IPS-15b (cell line): ENCODE results near the gene ZNG1A.
"Not testable (repeated sequence)": the region's sequence is repeated elsewhere in the genome, so short reads cannot be mapped to it uniquely, and the experiment has no call there.

ENCODE experiments used
- H3K27me3 ChIP-seq: one replicate; pipeline ENCODE4 v1.6.1; 2013; ENCODE audit warnings: low read length; ENCODE audit not compliant: control insufficient read depth, insufficient read depth
- H3K36me3 ChIP-seq: one replicate; pipeline ENCODE4 v1.6.1; 2013; ENCODE audit warnings: low read length; ENCODE audit not compliant: control insufficient read depth, insufficient read depth
- H3K4me1 ChIP-seq: one replicate; pipeline ENCODE4 v1.6.1; 2013; ENCODE audit warnings: mild to moderate bottlenecking, low read length; ENCODE audit not compliant: control insufficient read depth, insufficient read depth
- H3K4me3 ChIP-seq: one replicate; pipeline ENCODE4 v1.5.1; 2013; ENCODE audit warnings: low read depth, low read length
- H3K9ac ChIP-seq: one replicate; pipeline ENCODE4 v1.6.1; 2013; ENCODE audit warnings: low read depth, mild to moderate bottlenecking, low read length
- H3K9me3 ChIP-seq: one replicate; pipeline ENCODE4 v1.6.1; 2013; ENCODE audit warnings: mild to moderate bottlenecking, low read length; ENCODE audit not compliant: control insufficient read depth, insufficient read depth

ZNG1A gene

GRCh38 chr9:178970-179383, at the start of gene ZNG1A:
ZNG1A (minus strand) TSS chr9:179056; CDS start chr9:178969, 87 bp downstream.
- H3K4me3 ChIP-seq, result peak within 1 kb of the TSS; percentile 41
- not testable (repeated sequence) for H3K4me1 ChIP-seq, H3K36me3 ChIP-seq, H3K27me3 ChIP-seq, H3K9me3 ChIP-seq, H3K9ac ChIP-seq

DNA sequence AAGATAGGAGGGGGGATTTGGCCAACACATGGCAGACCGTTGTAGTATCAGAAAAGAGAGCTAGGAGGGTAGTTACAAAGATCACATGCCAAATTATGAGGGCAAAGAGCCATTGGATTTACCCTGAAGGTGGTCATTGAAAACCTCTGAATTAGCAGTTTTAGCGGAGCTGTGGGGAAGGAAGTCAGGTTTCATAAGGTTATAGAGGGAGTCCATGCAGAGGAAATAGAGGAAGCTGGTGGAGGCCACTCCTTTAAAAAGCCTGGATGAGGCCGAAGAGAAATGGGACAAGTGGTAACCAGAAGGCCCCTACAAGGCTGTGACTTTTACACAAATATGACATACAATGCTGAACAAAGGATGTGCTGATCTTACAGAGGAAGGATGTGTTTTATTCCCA, 49.0 kb upstream of the ZNG1A start:
- no peaks in the 10 kb centered on the region for H3K4me1 ChIP-seq
- no peaks in the 10 kb centered on the region for H3K9me3 ChIP-seq
- H3K27me3 ChIP-seq, result no peaks in the 10 kb centered on the region
- H3K36me3 ChIP-seq, result no peaks in the 10 kb centered on the region
- no peak overlapping the region for H3K4me3 ChIP-seq
- no peak overlapping the region for H3K9ac ChIP-seq

- H3K4me1 ChIP-seq, result no peaks in the 10 kb centered on the region
- H3K36me3 ChIP-seq, result no peaks in the 10 kb centered on the region
- H3K4me3 ChIP-seq, result no peak overlapping the region
- H3K9me3 ChIP-seq, result no peaks in the 10 kb centered on the region
- no peak overlapping the region for H3K9ac ChIP-seq
- no peaks in the 10 kb centered on the region for H3K27me3 ChIP-seq
Measured at GRCh38 chr9:224582-225520, 46.0 kb upstream of the ZNG1A start.

DNA sequence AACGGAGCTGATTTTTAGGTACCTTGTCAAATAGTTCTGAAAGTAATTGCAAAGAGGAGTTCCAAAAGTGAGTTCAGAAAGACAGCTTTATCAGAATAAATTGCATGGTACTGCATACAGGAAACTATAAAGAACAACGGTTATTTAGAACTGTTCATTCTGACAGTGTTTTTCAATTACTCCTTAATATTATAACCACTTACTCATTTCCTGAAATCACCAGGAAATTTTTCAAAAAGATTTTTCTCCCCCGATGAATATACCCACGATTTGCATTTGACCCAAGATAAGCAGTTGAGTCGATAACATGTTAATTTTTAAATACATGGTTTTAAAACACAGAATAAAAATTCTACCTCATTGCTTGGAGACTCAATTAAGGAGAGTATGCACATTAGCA, 45.2 kb upstream of the ZNG1A start:
- Histone ChIP-seq H3K9me3 (no peaks in the 10 kb centered on the region), H3K4me3 (no peak overlapping the region), H3K36me3 (no peaks in the 10 kb centered on the region), H3K27me3 (no peaks in the 10 kb centered on the region), H3K9ac (no peak overlapping the region), H3K4me1 (no peaks in the 10 kb centered on the region)

- no peaks in the 10 kb centered on the region for H3K36me3 ChIP-seq
- no peak overlapping the region for H3K4me3 ChIP-seq
- no peaks in the 10 kb centered on the region for H3K27me3 ChIP-seq
- no peaks in the 10 kb centered on the region for H3K4me1 ChIP-seq
- no peaks in the 10 kb centered on the region for H3K9me3 ChIP-seq
- H3K9ac ChIP-seq, result no peak overlapping the region
Measured at GRCh38 chr9:223152-223551, 44.3 kb upstream of the ZNG1A start.

- H3K36me3 ChIP-seq, result no peaks in the 10 kb centered on the region
- H3K4me3 ChIP-seq, result no peak overlapping the region
- no peaks in the 10 kb centered on the region for H3K9me3 ChIP-seq
- H3K4me1 ChIP-seq, result no peaks in the 10 kb centered on the region
- H3K9ac ChIP-seq, result no peak overlapping the region
- peaks cover 1% of the 10 kb centered on the region for H3K27me3 ChIP-seq
Measured at GRCh38 chr9:221989-222776, 43.3 kb upstream of the ZNG1A start.

- H3K9ac ChIP-seq, result no peak overlapping the region
- no peaks in the 10 kb centered on the region for H3K4me1 ChIP-seq
- H3K27me3 ChIP-seq, result peaks cover 22% of the 10 kb centered on the region
- no peaks in the 10 kb centered on the region for H3K9me3 ChIP-seq
- no peak overlapping the region for H3K4me3 ChIP-seq
- no peaks in the 10 kb centered on the region for H3K36me3 ChIP-seq
Measured at GRCh38 chr9:219670-220365, 41.0 kb upstream of the ZNG1A start.

DNA sequence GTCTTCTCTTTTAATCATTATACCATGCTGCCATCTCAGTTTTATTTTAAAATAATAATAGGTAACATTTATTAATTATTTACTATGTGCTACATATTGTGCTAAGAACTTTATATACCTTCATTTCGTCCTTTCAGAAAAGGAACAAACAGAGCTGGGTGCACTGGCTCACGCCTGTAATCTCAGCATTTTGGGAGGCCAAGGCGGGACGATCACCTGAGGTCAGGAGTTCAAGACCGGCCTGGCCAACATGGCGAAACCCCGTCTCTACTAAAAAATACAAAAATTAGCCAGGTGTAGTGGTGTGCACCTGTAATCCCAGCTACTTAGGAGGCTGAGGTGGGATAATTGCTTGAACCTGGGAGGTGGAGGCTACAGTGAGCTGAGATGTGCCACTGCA, 40.2 kb upstream of the ZNG1A start:
- H3K9me3 ChIP-seq, H3K9ac ChIP-seq, H3K4me1 ChIP-seq, H3K36me3 ChIP-seq, H3K4me3 ChIP-seq: not testable (repeated sequence)
- peaks cover 25% of the 10 kb centered on the region for H3K27me3 ChIP-seq

DNA sequence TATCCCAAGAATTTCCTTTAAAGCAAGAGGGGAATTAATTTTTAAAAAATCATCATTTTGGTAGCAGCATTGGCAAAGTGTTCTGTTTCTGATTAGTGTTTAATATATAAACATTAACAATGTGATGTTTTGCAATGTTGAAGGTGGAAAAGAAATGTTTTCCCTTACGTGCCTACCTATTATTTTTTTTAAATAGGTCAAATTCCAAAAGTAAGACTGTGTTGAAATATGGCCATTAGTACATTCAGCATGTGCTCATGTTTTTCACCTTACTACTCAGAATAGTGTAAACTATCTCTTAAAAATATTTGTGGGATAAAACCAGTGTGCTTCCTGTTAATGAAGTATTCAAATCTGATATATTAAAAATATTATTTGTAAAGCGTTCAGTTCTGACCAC, 39.1 kb upstream of the ZNG1A start:
- H3K9ac ChIP-seq, result no peak overlapping the region
- no peaks in the 10 kb centered on the region for H3K9me3 ChIP-seq
- peaks cover 35% of the 10 kb centered on the region for H3K27me3 ChIP-seq
- no peak overlapping the region for H3K4me3 ChIP-seq
- no peaks in the 10 kb centered on the region for H3K36me3 ChIP-seq
- H3K4me1 ChIP-seq, result no peaks in the 10 kb centered on the region

DNA sequence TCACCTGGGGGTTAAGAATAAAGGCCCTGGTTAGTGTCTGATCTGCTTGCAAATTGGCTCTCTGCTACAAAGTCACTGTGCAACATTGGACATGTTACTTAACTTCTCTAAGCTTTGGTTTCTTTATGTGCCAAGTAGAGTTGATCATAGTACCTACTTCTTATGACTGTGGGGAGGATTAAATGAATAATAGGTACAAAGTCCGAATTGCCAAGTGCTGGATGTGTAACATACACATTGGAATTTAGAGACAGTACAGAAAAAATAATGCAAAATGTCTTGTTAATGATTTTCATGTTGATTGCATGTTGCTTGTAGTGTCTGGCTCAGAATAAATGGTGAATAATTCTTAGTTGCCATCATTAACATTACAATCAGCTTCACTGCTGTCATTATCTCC, 38.0 kb upstream of the ZNG1A start:
- Histone ChIP-seq H3K4me3 (no peak overlapping the region), H3K4me1 (no peaks in the 10 kb centered on the region), H3K36me3 (no peaks in the 10 kb centered on the region), H3K9me3 (no peaks in the 10 kb centered on the region), H3K27me3 (peaks cover 44% of the 10 kb centered on the region), H3K9ac (no peak overlapping the region)

- no peaks in the 10 kb centered on the region for H3K4me1 ChIP-seq
- H3K9me3 ChIP-seq, result no peaks in the 10 kb centered on the region
- H3K36me3 ChIP-seq, result no peaks in the 10 kb centered on the region
- H3K4me3 ChIP-seq, result peak overlapping the region; percentile 56
- H3K9ac ChIP-seq, result no peak overlapping the region
- H3K27me3 ChIP-seq, result peaks cover 46% of the 10 kb centered on the region
Measured at GRCh38 chr9:215631-216155, 36.8 kb upstream of the ZNG1A start.
